HepG2 (cell line): ENCODE data around the gene FAM83C. TPM values are rescaled to one million over a fixed set of nuclear protein-coding genes. Genes with fewer than 3 reads are reported as not detected.

Source experiments
- FOXA1 ChIP-seq, 2 experiments: fragments of 450-650 bp in 1 of 2; sonication (generic) in 1 of 2; formaldehyde crosslinking in 1 of 2; IDR thresholded peaks; 2 replicates each; pipeline versions ENCODE4 v1.4.0 to v1.6.1; 2016 to 2020; ENCODE audit warnings: missing genetic modification reagents in 1 of 2
- HMG20B ChIP-seq: conservative IDR thresholded peaks from 2 replicates; pipeline ENCODE4 v1.6.1; 2016; ENCODE audit warnings: missing genetic modification reagents, missing compliant biosample characterization
- MATR3 ChIP-seq: sonication (generic); formaldehyde crosslinking; IDR thresholded peaks from 2 replicates; pipeline ENCODE4 v1.4.0; 2020; ENCODE audit warnings: missing genetic modification reagents
- NFATC3 ChIP-seq: sonication (generic); formaldehyde crosslinking; IDR thresholded peaks from 2 replicates; pipeline ENCODE4 v1.5.1; 2020; ENCODE audit warnings: mild to moderate bottlenecking, missing genetic modification reagents
- NKX3-1 ChIP-seq: sonication (generic); formaldehyde crosslinking; IDR thresholded peaks from 2 replicates; pipeline ENCODE4 v1.5.0; 2020; ENCODE audit warnings: missing genetic modification reagents
- PHF21A ChIP-seq: sonication (generic); formaldehyde crosslinking; IDR thresholded peaks from 2 replicates; pipeline ENCODE4 v1.5.0; 2020; ENCODE audit warnings: mild to moderate bottlenecking, missing genetic modification reagents
- RBM39 ChIP-seq: fragments of 200-400 bp; formaldehyde crosslinking; IDR thresholded peaks from one replicate; pipeline ENCODE4 v1.6.1; 2018; ENCODE audit warnings: antibody characterized with exemption, mild to moderate bottlenecking, low read depth, low read length; ENCODE audit not compliant: poor library complexity, severe bottlenecking
- REL ChIP-seq: sonication (generic); formaldehyde crosslinking; conservative IDR thresholded peaks from 2 replicates; pipeline ENCODE4 v1.8.0; 2022; ENCODE audit warnings: mild to moderate bottlenecking, missing genetic modification reagents, moderate library complexity
- RORA ChIP-seq: sonication (generic); formaldehyde crosslinking; IDR thresholded peaks from 2 replicates; pipeline ENCODE4 v1.5.0; 2020; ENCODE audit warnings: mild to moderate bottlenecking, missing genetic modification reagents, moderate library complexity
- U2AF2 ChIP-seq: fragments of 200-400 bp; formaldehyde crosslinking; IDR thresholded peaks from 2 replicates; pipeline ENCODE4 v1.6.1; 2017; ENCODE audit warnings: low read depth, mild to moderate bottlenecking, low read length
- XRCC5 ChIP-seq: fragments of 200-400 bp; formaldehyde crosslinking; optimal IDR thresholded peaks from 2 replicates; pipeline ENCODE3; 2017; ENCODE audit warnings: mild to moderate bottlenecking, low read length
- ZFP36 ChIP-seq: fragments of 150-350 bp; IDR thresholded peaks from 2 replicates; pipeline ENCODE4 v1.6.1; 2018; ENCODE audit warnings: borderline replicate concordance, low read length, low read depth; ENCODE audit not compliant: partially characterized antibody
- ZNF382 ChIP-seq: sonication (generic); formaldehyde crosslinking; IDR thresholded peaks from 2 replicates; pipeline ENCODE4 v1.5.0; 2020; ENCODE audit warnings: missing genetic modification reagents, mild to moderate bottlenecking, borderline replicate concordance
- ZNF44 ChIP-seq: sonication (generic); formaldehyde crosslinking; IDR thresholded peaks from 2 replicates; pipeline ENCODE4 v1.5.1; 2020; ENCODE audit warnings: mild to moderate bottlenecking, missing genetic modification reagents
- ZNF816 ChIP-seq: sonication (generic); formaldehyde crosslinking; IDR thresholded peaks from 2 replicates; pipeline ENCODE4 v1.8.0; 2022; ENCODE audit warnings: missing genetic modification reagents, mild to moderate bottlenecking, borderline replicate concordance
- polyA plus RNA-seq, 8 experiments: library from polyadenylated mRNA; depleted of rRNA in 3 of 8; stranded (reverse) in 7 of 8; unstranded in 1 of 8; fragments of >200 nt; fragmentation: Illumina TruSeq in 4 of 8; extraction: Trizol in 4 of 8; gene quantifications; 2 replicates each; pipeline versions ENCODE4 v1.2.1 to v1.2.3, GENCODE V29; 2011 to 2016; ENCODE audit warnings: low read depth in 4 of 8, missing spikeins in 1 of 8, mixed read lengths in 1 of 8; ENCODE audit not compliant: insufficient read depth in 1 of 8
- total RNA-seq, 5 experiments: library from RNA; depleted of rRNA; stranded (reverse); fragments of >200 nt; fragmentation: Illumina TruSeq; extraction: Trizol; gene quantifications; 2 replicates each; pipeline ENCODE4 v1.2.3, GENCODE V29; 2016; ENCODE audit warnings: low read depth in 1 of 5
- TF ChIP-seq, protein P1 (sequence below): sonication (generic); formaldehyde crosslinking; IDR thresholded peaks from 2 replicates; pipeline ENCODE4 v1.9.0; 2021; ENCODE audit warnings: missing genetic modification reagents, borderline replicate concordance
- TF ChIP-seq, protein P2 (sequence below): sonication (generic); formaldehyde crosslinking; conservative IDR thresholded peaks from 2 replicates; pipeline ENCODE4 v1.4.0; 2020; ENCODE audit warnings: missing genetic modification reagents
- TF ChIP-seq, protein P3 (sequence below): sonication (generic); formaldehyde crosslinking; IDR thresholded peaks from 2 replicates; pipeline ENCODE4 v1.5.1; 2020; ENCODE audit warnings: mild to moderate bottlenecking, missing genetic modification reagents, borderline replicate concordance
- TF ChIP-seq, protein P4 (sequence below): sonication (generic); formaldehyde crosslinking; conservative IDR thresholded peaks from 2 replicates; pipeline ENCODE4 v1.4.0; 2020; ENCODE audit warnings: missing genetic modification reagents

FAM83C gene
- total and polyA plus RNA-seq, 2 of the 13 experiments (the other 11 are each of a cell fraction or from before 2014, with no cell fraction given) = 0.04 TPM; not detected in 1

DNA sequence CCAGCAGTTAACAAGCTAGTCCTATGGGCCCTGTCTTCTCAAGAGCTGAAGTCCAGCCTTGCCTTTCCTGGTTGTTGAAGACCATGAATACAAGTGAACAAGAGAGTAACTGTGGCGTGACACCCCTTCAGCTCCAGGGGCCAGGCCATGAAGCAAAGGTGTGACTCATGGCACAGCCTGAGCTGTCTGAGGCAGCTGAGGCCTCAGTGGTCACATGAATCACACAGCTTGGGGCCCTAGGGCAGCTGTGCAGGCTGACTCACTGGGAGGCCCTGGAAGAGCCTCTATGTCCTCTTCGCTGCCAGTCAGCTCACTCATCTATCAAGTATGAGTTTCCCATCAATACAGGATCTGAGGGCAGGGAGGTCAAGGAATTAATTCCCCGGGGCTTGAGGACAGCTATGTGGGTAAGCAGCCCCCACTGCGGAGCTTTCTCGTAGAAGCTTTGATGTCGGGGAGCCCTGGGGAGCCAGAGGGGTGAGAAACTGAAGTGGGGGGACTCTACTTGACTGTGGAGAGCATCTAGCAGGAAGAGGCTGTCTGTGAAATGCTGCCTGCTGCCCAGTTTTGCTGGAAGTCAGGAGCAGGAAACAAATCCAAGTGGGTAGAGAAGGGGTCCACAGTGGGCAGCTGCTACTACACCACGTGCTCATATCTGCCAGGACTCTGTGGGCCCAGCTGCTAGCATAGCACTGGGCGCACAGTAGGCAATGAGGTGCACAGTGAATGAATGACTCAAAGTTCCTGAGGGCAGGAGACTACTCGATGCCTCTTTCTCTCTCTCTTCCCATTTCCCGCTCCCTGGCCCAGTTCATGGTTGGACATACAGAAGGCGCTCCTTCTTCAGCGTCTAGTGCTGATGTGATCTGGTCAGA, 13.7 kb upstream of the FAM83C start (continued):
- TF ChIP-seq FOXA1 (IDR thresholded peaks at IDR 0.05) (no peak), FOXA1 (CRISPR knock-in tag; IDR thresholded peaks at IDR 0.05) (0 out of 2 replicates have a peak, but pooled peaks have one; percentile 20), ZNF44 (no peak), ZFP36 (no peak), ZNF382 (CRISPR knock-in tag) (no peak), MATR3 (CRISPR knock-in tag) (no peak), U2AF2 (no peak), XRCC5 (peak; percentile 95), PHF21A (CRISPR knock-in tag) (0 out of 2 replicates have a peak, but pooled peaks have one; percentile 13), RORA (CRISPR knock-in tag) (no peak), REL (no peak), NFATC3 (CRISPR knock-in tag) (0 out of 2 replicates have a peak, but pooled peaks have one; percentile 2), ZNF816 (CRISPR knock-in tag) (no peak), RBM39 (no peak), HMG20B (CRISPR knock-in tag) (peak; percentile 58; the same call in 1 of the 2 replicates), NKX3-1 (CRISPR knock-in tag) (no peak)
- TF ChIP-seq, protein P1, sequence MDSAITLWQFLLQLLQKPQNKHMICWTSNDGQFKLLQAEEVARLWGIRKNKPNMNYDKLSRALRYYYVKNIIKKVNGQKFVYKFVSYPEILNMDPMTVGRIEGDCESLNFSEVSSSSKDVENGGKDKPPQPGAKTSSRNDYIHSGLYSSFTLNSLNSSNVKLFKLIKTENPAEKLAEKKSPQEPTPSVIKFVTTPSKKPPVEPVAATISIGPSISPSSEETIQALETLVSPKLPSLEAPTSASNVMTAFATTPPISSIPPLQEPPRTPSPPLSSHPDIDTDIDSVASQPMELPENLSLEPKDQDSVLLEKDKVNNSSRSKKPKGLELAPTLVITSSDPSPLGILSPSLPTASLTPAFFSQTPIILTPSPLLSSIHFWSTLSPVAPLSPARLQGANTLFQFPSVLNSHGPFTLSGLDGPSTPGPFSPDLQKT (CRISPR knock-in tag) = no peak
- TF ChIP-seq, protein P2, sequence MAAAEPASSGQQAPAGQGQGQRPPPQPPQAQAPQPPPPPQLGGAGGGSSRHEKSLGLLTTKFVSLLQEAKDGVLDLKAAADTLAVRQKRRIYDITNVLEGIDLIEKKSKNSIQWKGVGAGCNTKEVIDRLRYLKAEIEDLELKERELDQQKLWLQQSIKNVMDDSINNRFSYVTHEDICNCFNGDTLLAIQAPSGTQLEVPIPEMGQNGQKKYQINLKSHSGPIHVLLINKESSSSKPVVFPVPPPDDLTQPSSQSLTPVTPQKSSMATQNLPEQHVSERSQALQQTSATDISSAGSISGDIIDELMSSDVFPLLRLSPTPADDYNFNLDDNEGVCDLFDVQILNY = no peak
- TF ChIP-seq, protein P3, sequence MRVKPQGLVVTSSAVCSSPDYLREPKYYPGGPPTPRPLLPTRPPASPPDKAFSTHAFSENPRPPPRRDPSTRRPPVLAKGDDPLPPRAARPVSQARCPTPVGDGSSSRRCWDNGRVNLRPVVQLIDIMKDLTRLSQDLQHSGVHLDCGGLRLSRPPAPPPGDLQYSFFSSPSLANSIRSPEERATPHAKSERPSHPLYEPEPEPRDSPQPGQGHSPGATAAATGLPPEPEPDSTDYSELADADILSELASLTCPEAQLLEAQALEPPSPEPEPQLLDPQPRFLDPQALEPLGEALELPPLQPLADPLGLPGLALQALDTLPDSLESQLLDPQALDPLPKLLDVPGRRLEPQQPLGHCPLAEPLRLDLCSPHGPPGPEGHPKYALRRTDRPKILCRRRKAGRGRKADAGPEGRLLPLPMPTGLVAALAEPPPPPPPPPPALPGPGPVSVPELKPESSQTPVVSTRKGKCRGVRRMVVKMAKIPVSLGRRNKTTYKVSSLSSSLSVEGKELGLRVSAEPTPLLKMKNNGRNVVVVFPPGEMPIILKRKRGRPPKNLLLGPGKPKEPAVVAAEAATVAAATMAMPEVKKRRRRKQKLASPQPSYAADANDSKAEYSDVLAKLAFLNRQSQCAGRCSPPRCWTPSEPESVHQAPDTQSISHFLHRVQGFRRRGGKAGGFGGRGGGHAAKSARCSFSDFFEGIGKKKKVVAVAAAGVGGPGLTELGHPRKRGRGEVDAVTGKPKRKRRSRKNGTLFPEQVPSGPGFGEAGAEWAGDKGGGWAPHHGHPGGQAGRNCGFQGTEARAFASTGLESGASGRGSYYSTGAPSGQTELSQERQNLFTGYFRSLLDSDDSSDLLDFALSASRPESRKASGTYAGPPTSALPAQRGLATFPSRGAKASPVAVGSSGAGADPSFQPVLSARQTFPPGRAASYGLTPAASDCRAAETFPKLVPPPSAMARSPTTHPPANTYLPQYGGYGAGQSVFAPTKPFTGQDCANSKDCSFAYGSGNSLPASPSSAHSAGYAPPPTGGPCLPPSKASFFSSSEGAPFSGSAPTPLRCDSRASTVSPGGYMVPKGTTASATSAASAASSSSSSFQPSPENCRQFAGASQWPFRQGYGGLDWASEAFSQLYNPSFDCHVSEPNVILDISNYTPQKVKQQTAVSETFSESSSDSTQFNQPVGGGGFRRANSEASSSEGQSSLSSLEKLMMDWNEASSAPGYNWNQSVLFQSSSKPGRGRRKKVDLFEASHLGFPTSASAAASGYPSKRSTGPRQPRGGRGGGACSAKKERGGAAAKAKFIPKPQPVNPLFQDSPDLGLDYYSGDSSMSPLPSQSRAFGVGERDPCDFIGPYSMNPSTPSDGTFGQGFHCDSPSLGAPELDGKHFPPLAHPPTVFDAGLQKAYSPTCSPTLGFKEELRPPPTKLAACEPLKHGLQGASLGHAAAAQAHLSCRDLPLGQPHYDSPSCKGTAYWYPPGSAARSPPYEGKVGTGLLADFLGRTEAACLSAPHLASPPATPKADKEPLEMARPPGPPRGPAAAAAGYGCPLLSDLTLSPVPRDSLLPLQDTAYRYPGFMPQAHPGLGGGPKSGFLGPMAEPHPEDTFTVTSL (CRISPR knock-in tag) = peak; percentile 12; the same call in 1 of the 2 replicates
- TF ChIP-seq, protein P4, sequence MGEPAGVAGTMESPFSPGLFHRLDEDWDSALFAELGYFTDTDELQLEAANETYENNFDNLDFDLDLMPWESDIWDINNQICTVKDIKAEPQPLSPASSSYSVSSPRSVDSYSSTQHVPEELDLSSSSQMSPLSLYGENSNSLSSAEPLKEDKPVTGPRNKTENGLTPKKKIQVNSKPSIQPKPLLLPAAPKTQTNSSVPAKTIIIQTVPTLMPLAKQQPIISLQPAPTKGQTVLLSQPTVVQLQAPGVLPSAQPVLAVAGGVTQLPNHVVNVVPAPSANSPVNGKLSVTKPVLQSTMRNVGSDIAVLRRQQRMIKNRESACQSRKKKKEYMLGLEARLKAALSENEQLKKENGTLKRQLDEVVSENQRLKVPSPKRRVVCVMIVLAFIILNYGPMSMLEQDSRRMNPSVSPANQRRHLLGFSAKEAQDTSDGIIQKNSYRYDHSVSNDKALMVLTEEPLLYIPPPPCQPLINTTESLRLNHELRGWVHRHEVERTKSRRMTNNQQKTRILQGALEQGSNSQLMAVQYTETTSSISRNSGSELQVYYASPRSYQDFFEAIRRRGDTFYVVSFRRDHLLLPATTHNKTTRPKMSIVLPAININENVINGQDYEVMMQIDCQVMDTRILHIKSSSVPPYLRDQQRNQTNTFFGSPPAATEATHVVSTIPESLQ (CRISPR knock-in tag) = no peak
